Thyroid gland (tissue), 4 donors: ENCODE data around the gene NDUFV1. TPM values are rescaled to one million over a fixed set of nuclear protein-coding genes. Genes with fewer than 3 reads are reported as not detected.

Experiments used
- DNase-seq, 2 donors: peaks; one replicate each; pipeline ENCODE4 v3.0.0-alpha.2; 2019
- H3K27ac ChIP-seq, 3 donors: fragments of 200-600 bp; sonication (generic); 1 replicate in 2 of 3; 2 replicates in 1 of 3; pipeline ENCODE4 v1.5.1; 2016 to 2019; ENCODE audit warnings: mild to moderate bottlenecking in 1 of 3, moderate library complexity in 1 of 3
- H3K27me3 ChIP-seq: fragments of 200-600 bp; sonication (generic); one replicate; pipeline ENCODE4 v1.5.1; 2019
- H3K36me3 ChIP-seq, 2 donors: fragments of 200-600 bp; sonication (generic); one replicate each; pipeline ENCODE4 v1.5.1; 2016 to 2019
- H3K4me1 ChIP-seq, 2 donors: fragments of 200-600 bp; sonication (generic); one replicate each; pipeline ENCODE4 v1.5.1; 2017 to 2019
- H3K4me3 ChIP-seq, 3 donors: fragments of 200-600 bp; sonication (generic); replicated peaks in 1 of 3; 1 replicate in 2 of 3; 2 replicates in 1 of 3; pipeline ENCODE4 v1.5.1; 2016; ENCODE audit warnings: mild to moderate bottlenecking in 1 of 3
- H3K9me3 ChIP-seq: fragments of 200-600 bp; sonication (generic); one replicate; pipeline ENCODE4 v1.5.1; 2017
- POLR2A ChIP-seq, 2 donors: fragments of 450-650 bp; IDR thresholded peaks; one replicate each; pipeline ENCODE4 v1.6.1; 2017; ENCODE audit warnings: antibody characterized with exemption in 2 of 2, mild to moderate bottlenecking in 2 of 2, moderate library complexity in 1 of 2
- WGBS, 2 donors: methylation state at CpG; one replicate each; pipeline ENCODE4 v1.1.5; 2017; 5-methylcytosine and 5-hydroxymethylcytosine counted together
- intact Hi-C: fragments of 100-400 bp; cut with DNase I; formaldehyde crosslinking; loops from one replicate; pipeline ENCODE4 v1.15.1; 2023
- total RNA-seq, 4 donors: library from RNA; depleted of rRNA; stranded (reverse); fragments of >200 nt; gene quantifications; one replicate each; pipeline ENCODE4 v1.2.3, GENCODE V29; 2016
- TF ChIP-seq, protein P1 (sequence below), 6 experiments: fragments of 200-600 bp in 3 of 6; fragments of 450-650 bp in 3 of 6; sonication (generic) in 3 of 6; IDR thresholded peaks; one replicate each; pipeline ENCODE4 v1.5.1; 2016 to 2019; ENCODE audit warnings: antibody characterized with exemption in 6 of 6, mild to moderate bottlenecking in 2 of 6, inconsistent platforms in 1 of 6, moderate library complexity in 1 of 6

NDUFV1 gene
- total RNA-seq, 4 donors from 2014 or later: 323 to 401 (median 356) TPM

GRCh38 chr11:67632982-67633755, 26.4 kb downstream of the NDUFV1 start:
- DNase-seq: no peak
- no peaks in the 10 kb centered on the region for H3K27me3 ChIP-seq
- no peak overlapping the region for H3K4me3 ChIP-seq
- TF ChIP-seq, protein P1, sequence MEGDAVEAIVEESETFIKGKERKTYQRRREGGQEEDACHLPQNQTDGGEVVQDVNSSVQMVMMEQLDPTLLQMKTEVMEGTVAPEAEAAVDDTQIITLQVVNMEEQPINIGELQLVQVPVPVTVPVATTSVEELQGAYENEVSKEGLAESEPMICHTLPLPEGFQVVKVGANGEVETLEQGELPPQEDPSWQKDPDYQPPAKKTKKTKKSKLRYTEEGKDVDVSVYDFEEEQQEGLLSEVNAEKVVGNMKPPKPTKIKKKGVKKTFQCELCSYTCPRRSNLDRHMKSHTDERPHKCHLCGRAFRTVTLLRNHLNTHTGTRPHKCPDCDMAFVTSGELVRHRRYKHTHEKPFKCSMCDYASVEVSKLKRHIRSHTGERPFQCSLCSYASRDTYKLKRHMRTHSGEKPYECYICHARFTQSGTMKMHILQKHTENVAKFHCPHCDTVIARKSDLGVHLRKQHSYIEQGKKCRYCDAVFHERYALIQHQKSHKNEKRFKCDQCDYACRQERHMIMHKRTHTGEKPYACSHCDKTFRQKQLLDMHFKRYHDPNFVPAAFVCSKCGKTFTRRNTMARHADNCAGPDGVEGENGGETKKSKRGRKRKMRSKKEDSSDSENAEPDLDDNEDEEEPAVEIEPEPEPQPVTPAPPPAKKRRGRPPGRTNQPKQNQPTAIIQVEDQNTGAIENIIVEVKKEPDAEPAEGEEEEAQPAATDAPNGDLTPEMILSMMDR (IDR thresholded peaks at IDR 0.05): no peak
- TF ChIP-seq POLR2A (IDR thresholded peaks at IDR 0.05): no peak
- H3K36me3 ChIP-seq: no peaks in the 10 kb centered on the region
- intact Hi-C loops: loop anchor here (10.0 kb wide), 1 partner anchor 172 kb away; no protein-coding TSS in a partner anchor
- peaks cover 5 to 25% of the 10 kb centered on the region in 2 donors for H3K4me1 ChIP-seq
- H3K9me3 ChIP-seq: no peaks in the 10 kb centered on the region
- 91 to 93% methylated on average over 27 to 30 of the region's 30 CpGs for WGBS, 2 donors
- no peak overlapping the region for H3K27ac ChIP-seq

- H3K9me3 ChIP-seq: no peaks in the 10 kb centered on the region
- H3K27me3 ChIP-seq: no peaks in the 10 kb centered on the region
- TF ChIP-seq, protein P1 (IDR thresholded peaks at IDR 0.05): no peak
- TF ChIP-seq POLR2A (IDR thresholded peaks at IDR 0.05): no peak
- no peak for DNase-seq
- no peak overlapping the region for H3K4me3 ChIP-seq
- WGBS, 2 donors: 84 to 89% methylated on average over 13 to 20 of the region's 22 CpGs
- no peak overlapping the region for H3K27ac ChIP-seq
- no peaks in the 10 kb centered on the region for H3K36me3 ChIP-seq
- intact Hi-C loops: loop anchor here (10.0 kb wide), 1 partner anchor 171 kb away; no protein-coding TSS in a partner anchor
- peaks cover 3 to 21% of the 10 kb centered on the region in 2 donors for H3K4me1 ChIP-seq
Measured at GRCh38 chr11:67633758-67634365, 27.1 kb downstream of the NDUFV1 start.

- Histone ChIP-seq H3K27ac (no peak overlapping the region), H3K27me3 (no peaks in the 10 kb centered on the region), H3K9me3 (no peaks in the 10 kb centered on the region), H3K4me3 (no peak overlapping the region), H3K36me3 (no peaks in the 10 kb centered on the region), H3K4me1 (peaks cover 0 to 14% of the 10 kb centered on the region in 2 donors)
- no peak for TF ChIP-seq POLR2A (IDR thresholded peaks at IDR 0.05)
- TF ChIP-seq, protein P1 (IDR thresholded peaks at IDR 0.05): no peak
- intact Hi-C loops: loop anchor here (10.0 kb wide), 1 partner anchor 170 kb away; no protein-coding TSS in a partner anchor
- 71 to 76% methylated on average over 9 to 15 of the region's 20 CpGs for WGBS, 2 donors
- no peak for DNase-seq
Measured at GRCh38 chr11:67634366-67635230, 27.9 kb downstream of the NDUFV1 start.

DNA sequence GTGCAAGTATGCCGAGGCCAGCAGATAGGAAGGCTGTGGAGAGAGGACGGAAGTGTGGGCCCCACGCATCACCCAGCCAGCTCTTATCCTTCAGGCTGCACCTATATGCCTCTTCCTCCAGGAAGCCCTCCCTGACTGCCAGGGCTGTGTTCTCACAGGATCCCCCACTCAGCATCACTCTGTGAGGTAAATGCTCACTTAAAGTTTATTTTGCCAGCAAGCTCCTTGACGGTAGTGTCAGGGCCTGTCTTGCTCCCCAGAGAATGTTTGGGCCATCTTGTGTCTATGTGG, 28.4 kb downstream of the NDUFV1 start:
- no peaks in the 10 kb centered on the region for H3K36me3 ChIP-seq
- TF ChIP-seq, protein P1 (IDR thresholded peaks at IDR 0.05): no peak
- no peak for TF ChIP-seq POLR2A (IDR thresholded peaks at IDR 0.05)
- peaks cover 0 to 14% of the 10 kb centered on the region in 2 donors for H3K4me1 ChIP-seq
- 60 to 83% methylated on average over 1 to 4 of the region's 4 CpGs for WGBS, 2 donors
- H3K9me3 ChIP-seq: no peaks in the 10 kb centered on the region
- no peak for DNase-seq
- intact Hi-C loops: loop anchor here (10.0 kb wide), 1 partner anchor 170 kb away; no protein-coding TSS in a partner anchor
- no peak overlapping the region for H3K27ac ChIP-seq
- H3K4me3 ChIP-seq: no peak overlapping the region
- no peaks in the 10 kb centered on the region for H3K27me3 ChIP-seq
